Subcutaneous adipose tissue (tissue), 4 donors: ENCODE results near the gene PLPP4. TPM values are rescaled to one million over a fixed set of nuclear protein-coding genes. Genes with fewer than 3 reads are reported as not detected.

Experiments used
- CTCF ChIP-seq: fragments of 450-650 bp; IDR thresholded peaks from one replicate; pipeline ENCODE4 v1.5.1; 2016; ENCODE audit warnings: low read depth, mild to moderate bottlenecking, control low read depth, antibody characterized with exemption, moderate library complexity
- total RNA-seq, 4 donors: library from RNA; depleted of rRNA; stranded (reverse); fragments of >200 nt; gene quantifications; one replicate each; pipeline ENCODE4 v1.1.0, GENCODE V29; 2016

Gene PLPP4
- total RNA-seq, 4 donors from 2014 or later = 2.5 TPM; not detected in 3

- TF ChIP-seq CTCF = no peak
Measured at GRCh38 chr10:120455606-120456005, 1.4 kb upstream of the PLPP4 start.

- no peak for TF ChIP-seq CTCF
Measured at GRCh38 chr10:120456143-120456625, 843 bp upstream of the PLPP4 start.

GRCh38 chr10:120457431-120458172 is 575 bp downstream of the PLPP4 start:
- no peak for TF ChIP-seq CTCF

- no peak for TF ChIP-seq CTCF
Measured at GRCh38 chr10:120458432-120458831, 1.4 kb downstream of the PLPP4 start.

- no peak for TF ChIP-seq CTCF
Measured at GRCh38 chr10:120459185-120459584, 2.2 kb downstream of the PLPP4 start.

- TF ChIP-seq CTCF = no peak
Measured at GRCh38 chr10:120460186-120460585, 3.2 kb downstream of the PLPP4 start.

GRCh38 chr10:120460776-120461175 is 3.7 kb downstream of the PLPP4 start:
- TF ChIP-seq CTCF = no peak
